Bronchial epithelial cell (primary cell): Measurements from ENCODE around the gene WAPL. TPM values are rescaled to one million over a fixed set of nuclear protein-coding genes. Genes with fewer than 3 reads are reported as not detected.

ENCODE experiments used
- DNase-seq: peaks from one replicate; pipeline ENCODE4 v3.0.0-alpha.2; 2010; ENCODE audit warnings: low read depth
- FAIRE-seq: peaks from 2 replicates; lab custom pipeline; 2011; peaks lifted over from hg19 to GRCh38; lab: Jason Lieb, UNC
- H3K27me3 ChIP-seq: 2 replicates; pipeline ENCODE4 v1.5.1; 2011; ENCODE audit warnings: low read length; ENCODE audit not compliant: control insufficient read depth, insufficient read depth
- H3K36me3 ChIP-seq: 2 replicates; pipeline ENCODE4 v1.5.1; 2011; ENCODE audit warnings: low read length; ENCODE audit not compliant: control insufficient read depth, insufficient read depth
- H3K4me3 ChIP-seq: 2 replicates; pipeline ENCODE4 v1.5.1; 2011; ENCODE audit warnings: mild to moderate bottlenecking, low read depth, low read length, control low read depth
- CTCF ChIP-seq: IDR thresholded peaks from 2 replicates; pipeline ENCODE4 v1.5.1; 2011; ENCODE audit warnings: mild to moderate bottlenecking, moderate library complexity, low read length, control low read depth, inconsistent platforms; ENCODE audit not compliant: insufficient read depth, severe bottlenecking
- total RNA-seq: library from RNA; depleted of rRNA; stranded (reverse); fragments of >200 nt; gene quantifications from 2 replicates; pipeline ENCODE4 v1.2.1, GENCODE V29; 2014

Gene WAPL
- total RNA-seq, 1 donor from 2014 or later, result 41.9 TPM

DNA sequence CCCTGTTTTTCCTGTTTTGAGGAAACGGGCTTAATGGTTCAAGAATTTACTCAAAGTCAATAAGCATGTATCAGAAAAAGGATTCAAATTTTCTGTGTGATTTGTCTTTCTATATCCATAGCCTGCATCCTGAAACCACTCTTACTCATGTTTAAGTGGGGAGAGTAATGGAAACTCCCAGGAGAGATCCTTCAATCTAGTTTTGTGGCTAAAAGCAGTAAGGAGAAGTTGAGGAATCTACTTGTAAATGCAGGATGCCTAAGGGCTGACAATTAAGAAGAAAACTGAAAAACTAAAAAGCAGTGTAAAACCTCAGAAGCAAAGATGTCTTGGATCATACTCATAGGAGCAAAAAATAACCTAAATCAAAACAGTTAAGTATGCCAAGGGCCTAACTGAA, 86.9 kb downstream of the WAPL start:
- H3K27me3 ChIP-seq, result no peaks in the 10 kb centered on the region
- DNase-seq (no peak), FAIRE-seq (no peak)
- no peak overlapping the region for H3K4me3 ChIP-seq
- TF ChIP-seq CTCF, result no peak
- peaks cover 9% of the 10 kb centered on the region for H3K36me3 ChIP-seq

GRCh38 chr10:86423739-86424138, 97.9 kb downstream of the WAPL start:
- Histone ChIP-seq H3K4me3 (no peak overlapping the region), H3K27me3 (peaks cover 3% of the 10 kb centered on the region), H3K36me3 (no peaks in the 10 kb centered on the region)
- no peak for FAIRE-seq
- no peak for DNase-seq
- TF ChIP-seq CTCF, result no peak

DNA sequence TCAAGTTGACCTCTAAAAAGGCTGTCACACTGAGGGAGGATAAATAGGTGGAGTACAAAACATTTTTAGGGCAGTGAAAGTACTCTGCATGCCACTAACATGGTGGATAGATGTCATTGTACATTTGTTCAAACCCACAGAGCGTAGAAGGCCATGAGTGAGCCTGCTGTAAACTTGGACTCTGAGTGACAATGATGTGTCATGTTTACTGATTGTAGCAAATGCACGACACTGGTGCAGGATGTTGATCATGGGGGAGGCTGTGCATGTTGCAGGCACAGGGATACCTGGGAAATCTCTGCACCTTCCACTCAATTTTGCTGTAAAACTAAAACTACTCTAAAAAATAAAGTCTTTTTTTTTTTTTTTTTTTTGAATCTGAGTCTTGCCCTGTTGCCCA, 102.5 kb downstream of the WAPL start:
- no peak for TF ChIP-seq CTCF
- Histone ChIP-seq H3K4me3 (no peak overlapping the region), H3K36me3 (no peaks in the 10 kb centered on the region), H3K27me3 (peaks cover 3% of the 10 kb centered on the region)
- DNase-seq (no peak), FAIRE-seq (no peak)

DNA sequence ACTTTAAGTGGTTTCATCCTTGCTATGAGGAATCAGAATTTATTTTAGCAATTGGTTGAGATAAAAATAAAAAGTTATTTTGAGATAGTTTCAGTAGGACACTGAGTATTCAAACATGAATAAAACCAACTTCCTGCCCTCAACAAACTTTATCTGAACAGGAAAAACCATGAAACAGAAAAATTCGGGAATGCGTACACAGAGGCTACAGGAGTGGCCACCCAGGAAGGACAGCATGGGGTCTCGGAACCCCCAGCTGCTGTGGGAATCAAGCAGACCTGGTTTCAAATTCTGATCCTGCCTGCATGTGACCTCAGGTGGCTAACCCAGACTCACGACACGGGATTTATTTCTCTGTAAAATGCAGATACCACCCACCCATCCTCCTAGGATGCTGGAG, 106.0 kb downstream of the WAPL start:
- no peak overlapping the region for H3K4me3 ChIP-seq
- no peak for TF ChIP-seq CTCF
- no peaks in the 10 kb centered on the region for H3K27me3 ChIP-seq
- no peaks in the 10 kb centered on the region for H3K36me3 ChIP-seq
- FAIRE-seq (no peak), DNase-seq (no peak)

GRCh38 chr10:86415116-86415515, 106.5 kb downstream of the WAPL start:
- no peak for DNase-seq
- Histone ChIP-seq H3K27me3 (no peaks in the 10 kb centered on the region), H3K4me3 (no peak overlapping the region), H3K36me3 (no peaks in the 10 kb centered on the region)
- no peak for FAIRE-seq
- no peak for TF ChIP-seq CTCF

- no peak for DNase-seq
- no peak for TF ChIP-seq CTCF
- no peaks in the 10 kb centered on the region for H3K36me3 ChIP-seq
- no peak for FAIRE-seq
- H3K4me3 ChIP-seq, result no peak overlapping the region
- H3K27me3 ChIP-seq, result no peaks in the 10 kb centered on the region
These were observed 108.4 kb downstream of the WAPL start for GRCh38 chr10:86413046-86413728.
